ENCODE results near the gene RPL27. TPM values are rescaled to one million over a fixed set of nuclear protein-coding genes. Genes with fewer than 3 reads are reported as not detected.

Gene RPL27
- total RNA-seq, 1 donor from 2014 or later = 1,478 TPM

DNA sequence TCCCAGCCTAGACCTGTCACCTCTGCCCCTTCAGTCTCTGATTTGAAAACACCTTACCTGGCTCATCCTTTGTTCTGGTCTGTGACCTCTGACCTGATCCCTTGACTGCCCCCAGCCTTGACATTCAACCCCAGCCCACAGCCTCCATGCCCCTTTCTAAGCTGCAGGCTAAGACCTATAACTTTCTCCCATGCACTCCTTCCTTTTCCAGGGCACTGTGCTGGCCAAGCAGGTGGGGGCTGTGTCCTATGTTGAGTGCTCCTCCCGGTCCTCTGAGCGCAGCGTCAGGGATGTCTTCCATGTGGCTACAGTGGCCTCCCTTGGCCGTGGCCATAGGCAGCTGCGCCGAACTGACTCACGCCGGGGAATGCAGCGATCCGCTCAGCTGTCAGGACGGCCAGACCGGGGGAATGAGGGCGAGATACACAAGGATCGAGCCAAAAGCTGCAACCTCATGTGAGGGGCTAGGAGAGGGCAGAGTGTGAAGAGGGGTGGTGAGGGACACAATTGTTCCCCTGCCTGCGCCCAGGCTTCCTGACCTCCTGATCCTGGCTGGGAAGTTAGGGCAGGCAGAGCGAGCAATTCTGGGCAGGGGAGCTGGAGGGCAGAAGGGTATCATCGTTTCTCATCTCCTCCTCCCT is 30.1 kb downstream of the RPL27 start:
- TF ChIP-seq, protein P1, sequence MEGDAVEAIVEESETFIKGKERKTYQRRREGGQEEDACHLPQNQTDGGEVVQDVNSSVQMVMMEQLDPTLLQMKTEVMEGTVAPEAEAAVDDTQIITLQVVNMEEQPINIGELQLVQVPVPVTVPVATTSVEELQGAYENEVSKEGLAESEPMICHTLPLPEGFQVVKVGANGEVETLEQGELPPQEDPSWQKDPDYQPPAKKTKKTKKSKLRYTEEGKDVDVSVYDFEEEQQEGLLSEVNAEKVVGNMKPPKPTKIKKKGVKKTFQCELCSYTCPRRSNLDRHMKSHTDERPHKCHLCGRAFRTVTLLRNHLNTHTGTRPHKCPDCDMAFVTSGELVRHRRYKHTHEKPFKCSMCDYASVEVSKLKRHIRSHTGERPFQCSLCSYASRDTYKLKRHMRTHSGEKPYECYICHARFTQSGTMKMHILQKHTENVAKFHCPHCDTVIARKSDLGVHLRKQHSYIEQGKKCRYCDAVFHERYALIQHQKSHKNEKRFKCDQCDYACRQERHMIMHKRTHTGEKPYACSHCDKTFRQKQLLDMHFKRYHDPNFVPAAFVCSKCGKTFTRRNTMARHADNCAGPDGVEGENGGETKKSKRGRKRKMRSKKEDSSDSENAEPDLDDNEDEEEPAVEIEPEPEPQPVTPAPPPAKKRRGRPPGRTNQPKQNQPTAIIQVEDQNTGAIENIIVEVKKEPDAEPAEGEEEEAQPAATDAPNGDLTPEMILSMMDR (IDR thresholded peaks at IDR 0.05; ENCODE audit: insufficient read depth, low read length, poor library complexity, severe bottlenecking) = no peak
- no peak for DNase-seq (ENCODE audit: low read depth)
- Histone ChIP-seq H3K27me3 (ENCODE audit: control insufficient read depth, insufficient read depth, low read length) (peaks cover 10% of the 10 kb centered on the region), H3K36me3 (ENCODE audit: control insufficient read depth, insufficient read depth, low read length) (no peaks in the 10 kb centered on the region), H3K4me3 (ENCODE audit: low read depth, low read length) (no peak overlapping the region)

- DNase-seq (ENCODE audit: low read depth) = no peak
- TF ChIP-seq, protein P1 (IDR thresholded peaks at IDR 0.05; ENCODE audit: insufficient read depth, low read length, poor library complexity, severe bottlenecking) = no peak
These were observed 32.0 kb downstream of the RPL27 start for GRCh38 chr17:43030137-43030767.

DNA sequence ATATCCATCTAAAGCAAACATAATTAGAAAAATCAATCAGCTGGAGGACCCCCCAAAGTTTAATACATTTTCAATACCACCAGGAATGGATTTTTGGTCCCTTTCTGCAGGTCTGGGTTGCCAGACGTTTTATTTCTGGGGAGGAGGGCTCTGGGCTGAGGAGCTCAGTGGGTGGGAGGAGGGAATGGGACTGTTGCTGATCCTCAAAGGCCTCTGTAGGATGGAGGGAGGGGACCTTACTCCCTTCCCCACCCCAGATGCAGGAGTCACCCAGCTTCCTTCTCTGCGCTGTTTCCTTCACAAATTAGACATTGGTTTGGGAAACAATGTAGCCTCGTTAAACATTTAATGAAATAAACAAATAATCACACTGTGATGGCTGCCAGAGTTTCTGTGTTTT is 33.4 kb downstream of the RPL27 start:
- no peak overlapping the region for H3K4me3 ChIP-seq (ENCODE audit: low read depth, low read length)
- no peak for DNase-seq (ENCODE audit: low read depth)
- peaks cover 5% of the 10 kb centered on the region for H3K27me3 ChIP-seq (ENCODE audit: control insufficient read depth, insufficient read depth, low read length)
- no peaks in the 10 kb centered on the region for H3K36me3 ChIP-seq (ENCODE audit: control insufficient read depth, insufficient read depth, low read length)
- TF ChIP-seq, protein P1 (IDR thresholded peaks at IDR 0.05; ENCODE audit: insufficient read depth, low read length, poor library complexity, severe bottlenecking) = no peak

More at GRCh38 chr17:43030137-43030767, 32.0 kb downstream of the RPL27 start:
- peaks cover 7% of the 10 kb centered on the region for H3K27me3 ChIP-seq (ENCODE audit: control insufficient read depth, insufficient read depth, low read length)
- no peaks in the 10 kb centered on the region for H3K36me3 ChIP-seq (ENCODE audit: control insufficient read depth, insufficient read depth, low read length)
- H3K4me3 ChIP-seq (ENCODE audit: low read depth, low read length) = no peak overlapping the region

DNA sequence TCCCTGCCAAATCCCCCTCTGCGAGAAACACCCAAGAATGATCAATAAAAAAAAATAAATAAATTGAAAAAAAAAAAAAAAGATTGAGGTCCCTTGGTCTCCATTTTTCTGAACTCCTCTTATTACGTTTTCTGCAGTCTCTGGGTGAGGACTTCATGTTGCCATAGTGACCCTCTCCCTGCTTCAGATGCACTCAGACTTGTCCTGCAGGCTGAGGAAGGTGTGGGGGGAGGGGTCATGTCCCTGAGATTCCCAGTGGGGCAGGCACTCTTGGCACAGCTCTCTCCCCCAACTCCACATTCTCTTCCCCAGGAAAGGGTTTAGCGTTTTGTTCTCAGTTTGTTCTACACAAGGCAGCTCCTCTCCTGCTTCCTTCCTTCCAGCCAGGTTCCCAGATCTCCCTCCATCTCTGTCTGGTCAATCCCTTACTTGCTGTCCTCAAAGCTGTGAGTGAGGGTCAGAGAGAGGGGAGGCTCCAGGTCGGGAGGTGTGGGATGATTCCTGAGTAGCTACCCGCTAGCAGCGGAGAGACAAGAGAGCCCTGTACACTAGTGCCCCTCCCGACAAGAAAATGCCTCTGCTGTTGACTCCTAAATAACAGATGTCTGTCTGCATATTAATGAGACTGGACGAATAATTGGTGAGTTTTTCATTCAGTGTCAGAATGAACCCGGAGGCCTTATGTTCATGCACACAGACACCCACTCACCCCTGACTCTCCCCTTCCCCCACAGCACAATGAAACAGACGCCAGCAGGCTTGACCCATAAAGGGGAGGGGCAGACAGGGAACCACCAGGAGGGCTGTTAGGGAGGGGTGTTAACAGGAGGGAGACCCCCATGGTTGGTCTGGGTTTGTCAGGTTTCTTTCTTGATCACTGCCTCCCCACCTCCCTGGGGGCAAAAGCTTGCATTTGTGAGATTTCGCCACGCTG is 36.0 kb downstream of the RPL27 start:
- Histone ChIP-seq H3K27me3 (ENCODE audit: control insufficient read depth, insufficient read depth, low read length) (no peaks in the 10 kb centered on the region), H3K36me3 (ENCODE audit: control insufficient read depth, insufficient read depth, low read length) (no peaks in the 10 kb centered on the region), H3K4me3 (ENCODE audit: low read depth, low read length) (no peak overlapping the region)
- DNase-seq (ENCODE audit: low read depth) = no peak
- TF ChIP-seq, protein P1 (IDR thresholded peaks at IDR 0.05; ENCODE audit: insufficient read depth, low read length, poor library complexity, severe bottlenecking) = no peak

- H3K27me3 ChIP-seq (ENCODE audit: control insufficient read depth, insufficient read depth, low read length) = no peaks in the 10 kb centered on the region
- no peak overlapping the region for H3K4me3 ChIP-seq (ENCODE audit: low read depth, low read length)
- no peaks in the 10 kb centered on the region for H3K36me3 ChIP-seq (ENCODE audit: control insufficient read depth, insufficient read depth, low read length)
- TF ChIP-seq, protein P1 (IDR thresholded peaks at IDR 0.05; ENCODE audit: insufficient read depth, low read length, poor library complexity, severe bottlenecking) = no peak
- no peak for DNase-seq (ENCODE audit: low read depth)
These were observed 36.7 kb downstream of the RPL27 start for GRCh38 chr17:43034894-43035293.

All from kidney epithelial cell (primary cell).